ENCODE measurements around the gene TEP1.

Gene TEP1

GRCh38 chr14:20434701-20435581, 21.6 kb upstream of the TEP1 start:
- in situ Hi-C loops (cut with MboI; ENCODE audit: low sequenced_read_pairs), result no loop called here

GRCh38 chr14:20429801-20430669, 16.7 kb upstream of the TEP1 start:
- in situ Hi-C loops (cut with MboI; ENCODE audit: low sequenced_read_pairs), result no loop called here

GRCh38 chr14:20428802-20429201, 15.5 kb upstream of the TEP1 start:
- in situ Hi-C loops (cut with MboI; ENCODE audit: low sequenced_read_pairs), result no loop called here

- in situ Hi-C loops (cut with MboI; ENCODE audit: low sequenced_read_pairs), result no loop called here
These were observed 14.7 kb upstream of the TEP1 start for GRCh38 chr14:20428010-20428365.

GRCh38 chr14:20427231-20428009, 14.1 kb upstream of the TEP1 start:
- in situ Hi-C loops (cut with MboI; ENCODE audit: low sequenced_read_pairs), result no loop called here

GRCh38 chr14:20424851-20425250, 11.6 kb upstream of the TEP1 start:
- in situ Hi-C loops (cut with MboI; ENCODE audit: low sequenced_read_pairs), result no loop called here

GRCh38 chr14:20422886-20423285, 9.6 kb upstream of the TEP1 start:
- in situ Hi-C loops (cut with MboI; ENCODE audit: low sequenced_read_pairs), result no loop called here

- in situ Hi-C loops (cut with MboI; ENCODE audit: low sequenced_read_pairs), result no loop called here
These were observed 8.0 kb upstream of the TEP1 start for GRCh38 chr14:20421267-20421666.

GRCh38 chr14:20419419-20419818, 6.1 kb upstream of the TEP1 start:
- in situ Hi-C loops (cut with MboI; ENCODE audit: low sequenced_read_pairs), result no loop called here

- in situ Hi-C loops (cut with MboI; ENCODE audit: low sequenced_read_pairs), result no loop called here
These were observed 5.2 kb upstream of the TEP1 start for GRCh38 chr14:20418501-20418909.

GRCh38 chr14:20417250-20418186, 4.2 kb upstream of the TEP1 start:
- in situ Hi-C loops (cut with MboI; ENCODE audit: low sequenced_read_pairs), result no loop called here

GRCh38 chr14:20416223-20416622, 2.9 kb upstream of the TEP1 start:
- in situ Hi-C loops (cut with MboI; ENCODE audit: low sequenced_read_pairs), result no loop called here

GRCh38 chr14:20415782-20416206, 2.5 kb upstream of the TEP1 start:
- in situ Hi-C loops (cut with MboI; ENCODE audit: low sequenced_read_pairs), result no loop called here

GRCh38 chr14:20413744-20414082, 412 bp upstream of the TEP1 start:
- in situ Hi-C loops (cut with MboI; ENCODE audit: low sequenced_read_pairs), result no loop called here

GRCh38 chr14:20412411-20412810, 890 bp downstream of the TEP1 start:
- in situ Hi-C loops (cut with MboI; ENCODE audit: low sequenced_read_pairs), result no loop called here

GRCh38 chr14:20409226-20409625, 4.1 kb downstream of the TEP1 start:
- in situ Hi-C loops (cut with MboI; ENCODE audit: low sequenced_read_pairs), result no loop called here

- in situ Hi-C loops (cut with MboI; ENCODE audit: low sequenced_read_pairs), result no loop called here
These were observed 9.8 kb downstream of the TEP1 start for GRCh38 chr14:20403521-20403920.

- in situ Hi-C loops (cut with MboI; ENCODE audit: low sequenced_read_pairs), result no loop called here
These were observed 12.2 kb downstream of the TEP1 start for GRCh38 chr14:20400965-20401593.

- in situ Hi-C loops (cut with MboI; ENCODE audit: low sequenced_read_pairs), result no loop called here
These were observed 12.7 kb downstream of the TEP1 start for GRCh38 chr14:20400589-20400964.

- in situ Hi-C loops (cut with MboI; ENCODE audit: low sequenced_read_pairs), result no loop called here
These were observed 15.8 kb downstream of the TEP1 start for GRCh38 chr14:20397511-20397910.

Measured in HL-60/S4 (cell line).